Esophagus squamous epithelium (tissue), 5 donors: Measurements from ENCODE around the gene CEL. TPM values are rescaled to one million over a fixed set of nuclear protein-coding genes. Genes with fewer than 3 reads are reported as not detected.
"Not testable (repeated sequence)": the region's sequence is repeated elsewhere in the genome, so short reads cannot be mapped to it uniquely, and the experiment has no call there.

Experiments
- DNase-seq: peaks from one replicate; lab custom pipeline; 2025; lab: John Stamatoyannopoulos, UW
- H3K27ac ChIP-seq, 4 donors: fragments of 200-600 bp; sonication (generic); one replicate each; pipeline ENCODE4 v1.5.1; 2016 to 2019; ENCODE audit warnings: mild to moderate bottlenecking in 1 of 4
- H3K27me3 ChIP-seq, 4 donors: fragments of 200-600 bp; sonication (generic); 1 replicate in 3 of 4; 2 replicates in 1 of 4; pipeline versions ENCODE4 v1.5.1 to v1.6.0; 2017 to 2021; ENCODE audit warnings: antibody characterized with exemption in 1 of 4
- H3K36me3 ChIP-seq, 3 donors: fragments of 200-600 bp; sonication (generic); one replicate each; pipeline ENCODE4 v1.5.1; 2016 to 2019
- H3K4me1 ChIP-seq, 3 donors: fragments of 200-600 bp; sonication (generic); one replicate each; pipeline ENCODE4 v1.5.1; 2017 to 2019
- H3K4me3 ChIP-seq, 4 donors: fragments of 200-600 bp; sonication (generic); 1 replicate in 3 of 4; 2 replicates in 1 of 4; pipeline ENCODE4 v1.5.1; 2016 to 2019; ENCODE audit warnings: mild to moderate bottlenecking in 2 of 4, moderate library complexity in 1 of 4
- H3K9me3 ChIP-seq, 3 donors: fragments of 200-600 bp; sonication (generic); one replicate each; pipeline ENCODE4 v1.5.1; 2016 to 2019
- POLR2A ChIP-seq, 4 donors: fragments of 450-650 bp; IDR thresholded peaks; one replicate each; pipeline ENCODE4 v1.6.1; 2017; ENCODE audit warnings: antibody characterized with exemption in 4 of 4, mild to moderate bottlenecking in 4 of 4, moderate library complexity in 3 of 4
- WGBS, 2 donors: methylation state at CpG; one replicate each; pipeline ENCODE4 v1.1.5; 2018; 5-methylcytosine and 5-hydroxymethylcytosine counted together
- intact Hi-C: fragments of 100-400 bp; cut with DNase I; formaldehyde crosslinking; loops from one replicate; pipeline ENCODE4 v1.15.0; 2022
- total RNA-seq, 4 donors: library from RNA; depleted of rRNA; stranded (reverse); fragments of >200 nt; gene quantifications; one replicate each; pipeline ENCODE4 v1.1.0, GENCODE V29; 2016
- TF ChIP-seq, protein P1 (sequence below), 6 experiments: fragments of 450-650 bp in 4 of 6; fragments of 200-600 bp in 2 of 6; sonication (generic) in 2 of 6; IDR thresholded peaks; one replicate each; pipeline ENCODE4 v1.5.1; 2016 to 2019; ENCODE audit warnings: antibody characterized with exemption in 6 of 6, mild to moderate bottlenecking in 4 of 6, moderate library complexity in 4 of 6
- donor health status: DM: yes; HTN: yes; CAD: no.

CEL gene
- total RNA-seq, 4 donors from 2014 or later: 1.9 to 7.6 (median 3.5) TPM

DNA sequence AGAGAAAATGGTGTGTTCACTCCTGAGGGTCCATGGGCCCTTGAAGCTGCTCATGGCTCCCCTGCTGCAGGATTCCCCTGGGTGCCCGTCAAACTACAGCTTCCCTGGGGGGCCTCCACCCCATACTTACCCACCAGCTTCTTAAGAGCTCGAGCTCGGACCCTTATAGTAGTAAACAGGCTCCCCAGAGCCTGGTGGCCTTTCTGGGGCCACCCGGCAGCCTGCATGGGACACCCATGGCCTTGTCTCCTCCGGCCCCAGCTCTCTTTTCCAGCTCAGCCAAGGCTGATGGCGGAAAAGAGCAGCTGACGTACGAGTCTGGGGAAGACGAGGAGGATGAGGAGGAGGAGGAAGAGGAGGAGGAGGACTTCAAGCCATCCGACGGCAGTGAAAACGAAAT lies 4.2 kb upstream of the CEL start:
- intact Hi-C loops: no loop called here
- TF ChIP-seq, protein P1, sequence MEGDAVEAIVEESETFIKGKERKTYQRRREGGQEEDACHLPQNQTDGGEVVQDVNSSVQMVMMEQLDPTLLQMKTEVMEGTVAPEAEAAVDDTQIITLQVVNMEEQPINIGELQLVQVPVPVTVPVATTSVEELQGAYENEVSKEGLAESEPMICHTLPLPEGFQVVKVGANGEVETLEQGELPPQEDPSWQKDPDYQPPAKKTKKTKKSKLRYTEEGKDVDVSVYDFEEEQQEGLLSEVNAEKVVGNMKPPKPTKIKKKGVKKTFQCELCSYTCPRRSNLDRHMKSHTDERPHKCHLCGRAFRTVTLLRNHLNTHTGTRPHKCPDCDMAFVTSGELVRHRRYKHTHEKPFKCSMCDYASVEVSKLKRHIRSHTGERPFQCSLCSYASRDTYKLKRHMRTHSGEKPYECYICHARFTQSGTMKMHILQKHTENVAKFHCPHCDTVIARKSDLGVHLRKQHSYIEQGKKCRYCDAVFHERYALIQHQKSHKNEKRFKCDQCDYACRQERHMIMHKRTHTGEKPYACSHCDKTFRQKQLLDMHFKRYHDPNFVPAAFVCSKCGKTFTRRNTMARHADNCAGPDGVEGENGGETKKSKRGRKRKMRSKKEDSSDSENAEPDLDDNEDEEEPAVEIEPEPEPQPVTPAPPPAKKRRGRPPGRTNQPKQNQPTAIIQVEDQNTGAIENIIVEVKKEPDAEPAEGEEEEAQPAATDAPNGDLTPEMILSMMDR (IDR thresholded peaks at IDR 0.05): no peak
- no peak for TF ChIP-seq POLR2A (IDR thresholded peaks at IDR 0.05)
- WGBS, 2 donors: 81 to 91% methylated on average over 6 to 8 of the region's 12 CpGs
- peak overlapping the region; percentile 83 to 91 (median 86) for H3K27ac ChIP-seq
- no peak for DNase-seq
- H3K27me3 ChIP-seq: no peaks in the 10 kb centered on the region
- peaks cover 20 to 61% (median 33%) of the 10 kb centered on the region in 3 donors for H3K36me3 ChIP-seq
- no peaks in the 10 kb centered on the region for H3K9me3 ChIP-seq
- H3K4me3 ChIP-seq: no peak overlapping the region
- peaks cover 46 to 70% (median 48%) of the 10 kb centered on the region in 3 donors for H3K4me1 ChIP-seq

DNA sequence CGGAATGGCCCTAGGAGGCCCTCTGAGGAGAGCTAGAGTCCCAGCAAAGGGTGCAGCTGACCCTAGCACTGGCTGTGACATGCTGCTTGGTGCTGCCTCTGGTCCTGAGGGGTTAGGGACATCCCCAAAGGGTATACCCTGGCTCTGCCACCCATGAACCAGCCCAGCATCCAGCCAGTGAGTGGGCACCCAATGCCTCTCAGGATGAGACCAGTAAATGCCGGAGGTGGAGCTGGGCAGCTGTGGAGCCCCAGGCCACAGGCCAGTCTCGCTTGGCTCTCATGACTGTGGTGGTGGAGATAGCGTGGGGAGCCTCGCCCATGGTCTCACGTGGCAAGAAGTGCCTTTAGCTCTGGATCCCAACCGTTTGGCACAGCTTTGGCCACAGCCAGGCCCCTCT lies 3.7 kb upstream of the CEL start:
- Histone ChIP-seq H3K9me3 (no peaks in the 10 kb centered on the region), H3K27ac (peak overlapping the region; percentile 83 to 91 (median 86)), H3K4me3 (no peak overlapping the region), H3K27me3 (no peaks in the 10 kb centered on the region), H3K4me1 (peaks cover 46 to 71% (median 48%) of the 10 kb centered on the region in 3 donors), H3K36me3 (peaks cover 15 to 56% (median 28%) of the 10 kb centered on the region in 3 donors)
- DNase-seq: no peak
- WGBS, 2 donors: 50 to 71% methylated on average over 1 to 3 of the region's 7 CpGs
- intact Hi-C loops: no loop called here
- TF ChIP-seq POLR2A (IDR thresholded peaks at IDR 0.05): no peak
- TF ChIP-seq, protein P1 (IDR thresholded peaks at IDR 0.05): no peak

- no peak for TF ChIP-seq POLR2A (IDR thresholded peaks at IDR 0.05)
- intact Hi-C loops: no loop called here
- H3K27ac ChIP-seq: peak overlapping the region; percentile 49 to 91 (median 86)
- peaks cover 49 to 78% (median 52%) of the 10 kb centered on the region in 3 donors for H3K4me1 ChIP-seq
- H3K27me3 ChIP-seq: no peaks in the 10 kb centered on the region
- no peak overlapping the region for H3K4me3 ChIP-seq
- H3K9me3 ChIP-seq: no peaks in the 10 kb centered on the region
- H3K36me3 ChIP-seq: peaks cover 14 to 49% (median 21%) of the 10 kb centered on the region in 3 donors
- no peak for DNase-seq
- 52 to 75% methylated on average over 7 to 12 of the region's 12 CpGs for WGBS, 2 donors
These were observed 3.0 kb upstream of the CEL start for GRCh38 chr9:133058550-133059320.

- Histone ChIP-seq H3K9me3 (no peaks in the 10 kb centered on the region), H3K27me3 (no peaks in the 10 kb centered on the region), H3K27ac (peak overlapping the region; percentile 57 to 91 (median 86)), H3K36me3 (peaks cover 5 to 40% (median 13%) of the 10 kb centered on the region in 3 donors), H3K4me3 (no peak overlapping the region), H3K4me1 (peaks cover 58 to 87% (median 61%) of the 10 kb centered on the region in 3 donors)
- 14 to 41% methylated on average over 5 to 7 of the region's 7 CpGs for WGBS, 2 donors
- no peak for TF ChIP-seq POLR2A (IDR thresholded peaks at IDR 0.05)
- TF ChIP-seq, protein P1 (IDR thresholded peaks at IDR 0.05): no peak
- intact Hi-C loops: no loop called here
- no peak for DNase-seq
These were observed 2.2 kb upstream of the CEL start for GRCh38 chr9:133059623-133060022.

GRCh38 chr9:133060417-133060841 lies 1.4 kb upstream of the CEL start:
- 29 to 35% methylated on average over 4 to 6 of the region's 6 CpGs for WGBS, 2 donors
- no peaks in the 10 kb centered on the region for H3K27me3 ChIP-seq
- intact Hi-C loops: no loop called here
- no peak for TF ChIP-seq POLR2A (IDR thresholded peaks at IDR 0.05)
- TF ChIP-seq, protein P1 (IDR thresholded peaks at IDR 0.05): no peak
- H3K27ac ChIP-seq: peak overlapping the region; percentile 77 to 91 (median 86)
- H3K4me1 ChIP-seq: peaks cover 59 to 86% (median 64%) of the 10 kb centered on the region in 3 donors
- peaks cover 0 to 32% (median 7%) of the 10 kb centered on the region in 3 donors for H3K36me3 ChIP-seq
- H3K9me3 ChIP-seq: no peaks in the 10 kb centered on the region
- H3K4me3 ChIP-seq: no peak overlapping the region
- DNase-seq: no peak

GRCh38 chr9:133061019-133061763 lies 590 bp upstream of the CEL start:
- Histone ChIP-seq H3K36me3 (peaks cover 0 to 25% (median 7%) of the 10 kb centered on the region in 3 donors), H3K27ac (peak overlapping the region; percentile 50 to 91 (median 86)), H3K4me1 (peaks cover 55 to 78% (median 57%) of the 10 kb centered on the region in 3 donors)
- H3K4me3 ChIP-seq, H3K9me3 ChIP-seq, intact Hi-C loops, DNase-seq, H3K27me3 ChIP-seq: not testable (repeated sequence)
- WGBS, 2 donors: 31 to 33% methylated on average over 8 to 10 of the region's 14 CpGs

DNA sequence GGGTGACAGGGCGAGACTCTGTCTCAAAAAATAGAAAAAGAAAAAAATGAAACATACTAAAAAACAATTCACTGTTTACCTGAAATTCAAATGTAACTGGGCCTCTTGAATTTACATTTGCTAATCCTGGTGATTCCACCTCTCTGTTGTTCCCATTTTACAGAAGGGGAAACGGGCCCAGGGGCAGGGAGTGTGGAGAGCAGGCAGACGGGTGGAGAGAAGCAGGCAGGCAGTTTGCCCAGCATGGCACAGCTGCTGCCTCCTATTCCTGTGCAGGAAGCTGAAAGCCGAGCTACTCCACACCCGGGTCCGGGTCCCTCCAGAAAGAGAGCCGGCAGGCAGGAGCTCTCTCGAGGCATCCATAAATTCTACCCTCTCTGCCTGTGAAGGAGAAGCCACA lies 788 bp downstream of the CEL start:
- WGBS, 2 donors: 37 to 39% methylated on average over 2 of the region's 8 CpGs
- H3K27me3 ChIP-seq, intact Hi-C loops, H3K27ac ChIP-seq, DNase-seq, H3K9me3 ChIP-seq, H3K4me3 ChIP-seq: not testable (repeated sequence)
- H3K4me1 ChIP-seq: peaks cover 51 to 70% (median 57%) of the 10 kb centered on the region in 3 donors
- peaks cover 0 to 24% (median 0%) of the 10 kb centered on the region in 3 donors for H3K36me3 ChIP-seq
